RWPE2 (cell line): ENCODE measurements around the gene TFCP2.

Source experiments
- ATAC-seq: fragments of 200-7000 bp; cut with Tn5 transposase; 3 replicates; pipeline ENCODE4 v1.9.1; 2021; ENCODE audit warnings: low read depth
- DNase-seq: peaks from one replicate; pipeline ENCODE4 v3.0.0-alpha.2; 2020; ENCODE audit warnings: low spot score
- H3K27ac ChIP-seq: fragments of 450-650 bp; 2 replicates; pipeline ENCODE4 v1.5.1; 2017; ENCODE audit warnings: mild to moderate bottlenecking; ENCODE audit not compliant: poor library complexity, severe bottlenecking
- H3K27me3 ChIP-seq: fragments of 250-450 bp; sonication (Bioruptor Pico); 2 replicates; pipeline ENCODE4 v1.5.1; 2021; ENCODE audit warnings: mild to moderate bottlenecking, moderate library complexity; ENCODE audit not compliant: insufficient read depth, poor library complexity, severe bottlenecking
- H3K36me3 ChIP-seq: fragments of 250-450 bp; sonication (Bioruptor Pico); 2 replicates; pipeline ENCODE4 v1.5.1; 2020; ENCODE audit warnings: low read depth, mild to moderate bottlenecking, moderate library complexity
- H3K4me1 ChIP-seq: fragments of 250-450 bp; sonication (Bioruptor Pico); 2 replicates; pipeline ENCODE4 v1.5.1; 2021; ENCODE audit warnings: mild to moderate bottlenecking, moderate library complexity; ENCODE audit not compliant: insufficient read depth, poor library complexity, severe bottlenecking
- H3K4me3 ChIP-seq: fragments of 250-450 bp; sonication (Bioruptor Pico); 2 replicates; pipeline ENCODE4 v1.5.1; 2021; ENCODE audit warnings: mild to moderate bottlenecking, moderate library complexity; ENCODE audit not compliant: severe bottlenecking
- H3K9me3 ChIP-seq: fragments of 250-450 bp; sonication (Bioruptor Pico); 2 replicates; pipeline ENCODE4 v1.5.1; 2021; ENCODE audit warnings: mild to moderate bottlenecking, moderate library complexity; ENCODE audit not compliant: severe bottlenecking
- CTCF ChIP-seq: fragments of 450-650 bp; IDR thresholded peaks from one replicate; pipeline ENCODE4 v1.5.1; 2017; ENCODE audit warnings: mild to moderate bottlenecking, moderate library complexity; ENCODE audit not compliant: poor library complexity, severe bottlenecking

The TFCP2 gene

GRCh38 chr12:51127050-51127729 lies 45.7 kb downstream of the TFCP2 start:
- no peak for TF ChIP-seq CTCF

GRCh38 chr12:51126297-51126696 lies 46.6 kb downstream of the TFCP2 start:
- no peak for TF ChIP-seq CTCF
- DNase-seq: no peak
- peaks cover 6% of the 10 kb centered on the region for H3K36me3 ChIP-seq
- H3K27me3 ChIP-seq: no peaks in the 10 kb centered on the region
- peak overlapping the region; percentile 89 for H3K27ac ChIP-seq
- H3K4me1 ChIP-seq: peaks cover 39% of the 10 kb centered on the region
- no peaks in the 10 kb centered on the region for H3K9me3 ChIP-seq
- no peak overlapping the region for H3K4me3 ChIP-seq
- no peak for ATAC-seq

More at GRCh38 chr12:51127050-51127729, 45.7 kb downstream of the TFCP2 start:
- H3K27me3 ChIP-seq: no peaks in the 10 kb centered on the region
- no peak for DNase-seq
- peaks cover 12% of the 10 kb centered on the region for H3K36me3 ChIP-seq
- ATAC-seq: peak; percentile 95
- H3K4me3 ChIP-seq: no peak overlapping the region
- H3K27ac ChIP-seq: peak overlapping the region; percentile 89
- H3K4me1 ChIP-seq: peaks cover 39% of the 10 kb centered on the region
- no peaks in the 10 kb centered on the region for H3K9me3 ChIP-seq

GRCh38 chr12:51124504-51124903 lies 48.4 kb downstream of the TFCP2 start:
- DNase-seq (no peak), ATAC-seq (no peak)
- no peak overlapping the region for H3K27ac ChIP-seq

GRCh38 chr12:51122844-51123243 lies 50.1 kb downstream of the TFCP2 start:
- DNase-seq: no peak
- peaks cover 37% of the 10 kb centered on the region for H3K4me1 ChIP-seq
- no peaks in the 10 kb centered on the region for H3K9me3 ChIP-seq
- H3K36me3 ChIP-seq: peaks cover 12% of the 10 kb centered on the region
- TF ChIP-seq CTCF: no peak
- ATAC-seq: no peak
- H3K27ac ChIP-seq: peak overlapping the region; percentile 11
- no peak overlapping the region for H3K4me3 ChIP-seq
- no peaks in the 10 kb centered on the region for H3K27me3 ChIP-seq

More at GRCh38 chr12:51124504-51124903, 48.4 kb downstream of the TFCP2 start:
- Histone ChIP-seq H3K4me3 (no peak overlapping the region), H3K9me3 (no peaks in the 10 kb centered on the region), H3K4me1 (peaks cover 36% of the 10 kb centered on the region), H3K27me3 (no peaks in the 10 kb centered on the region), H3K36me3 (peaks cover 6% of the 10 kb centered on the region)
- no peak for TF ChIP-seq CTCF

GRCh38 chr12:51118706-51119105 lies 54.2 kb downstream of the TFCP2 start:
- ATAC-seq (peak; percentile 99), DNase-seq (no peak)
- H3K4me3 ChIP-seq: no peak overlapping the region
- peak overlapping the region; percentile 80 for H3K27ac ChIP-seq
- TF ChIP-seq CTCF: no peak
- peaks cover 42% of the 10 kb centered on the region for H3K36me3 ChIP-seq
- peaks cover 21% of the 10 kb centered on the region for H3K4me1 ChIP-seq
- H3K27me3 ChIP-seq: no peaks in the 10 kb centered on the region
- no peaks in the 10 kb centered on the region for H3K9me3 ChIP-seq
